K562 (cell line): ENCODE results near the gene SMCP.

Source experiments
- ELF1 ChIP-seq: fragments of 200-800 bp; sonication (Bioruptor generic); IDR thresholded peaks from 2 replicates; pipeline ENCODE4 v1.6.1; 2016; ENCODE audit warnings: missing genetic modification characterization, missing compliant biosample characterization
- ETV6 ChIP-seq, 3 experiments: fragments of 150-350 bp in 1 of 3; sonication (generic) in 1 of 3; formaldehyde crosslinking in 1 of 3; IDR thresholded peaks; 2 replicates each; pipeline versions ENCODE4 v1.6.1 to v1.8.0; 2014 to 2022; ENCODE audit warnings: borderline replicate concordance in 2 of 3, low read depth in 2 of 3, antibody characterized with exemption in 1 of 3, low read length in 1 of 3, mild to moderate bottlenecking in 1 of 3, missing genetic modification reagents in 1 of 3
- HES1 ChIP-seq: fragments of 450-650 bp; IDR thresholded peaks from 2 replicates; pipeline ENCODE4 v1.6.1; 2016; ENCODE audit warnings: low read depth, mild to moderate bottlenecking, moderate library complexity
- JUN ChIP-seq, 2 experiments: sonication (generic) in 1 of 2; formaldehyde crosslinking in 1 of 2; IDR thresholded peaks; 2 replicates each; pipeline versions ENCODE4 v1.6.1 to v1.8.0; 2012 to 2022; ENCODE audit warnings: borderline replicate concordance in 2 of 2, mild to moderate bottlenecking in 2 of 2, improper control_type of control experiment in 1 of 2, low read depth in 1 of 2, low read length in 1 of 2, missing genetic modification reagents in 1 of 2
- JUNB ChIP-seq: fragments of 450-650 bp; formaldehyde crosslinking; conservative IDR thresholded peaks from 2 replicates; pipeline ENCODE4 v1.4.0; 2020; ENCODE audit warnings: mild to moderate bottlenecking
- POLR2A ChIP-seq: fragments of 450-650 bp; conservative IDR thresholded peaks from 2 replicates; pipeline ENCODE4 v1.6.1; 2016
- TBP ChIP-seq: optimal IDR thresholded peaks from 2 replicates; pipeline ENCODE3; 2011; ENCODE audit warnings: low read depth, low read length, improper control_type of control experiment
- ZNF146 ChIP-seq: IDR thresholded peaks from one replicate; pipeline ENCODE4 v1.6.1; 2018; ENCODE audit warnings: missing compliant biosample characterization; ENCODE audit not compliant: unreplicated experiment
- ZNF3 ChIP-seq: fragments of 250-450 bp; sonication (Bioruptor Pico); IDR thresholded peaks from 2 replicates; pipeline ENCODE4 v1.5.0; 2021; ENCODE audit warnings: mild to moderate bottlenecking, moderate library complexity
- ZNF316 ChIP-seq: fragments of 450-650 bp; IDR thresholded peaks from 2 replicates; pipeline ENCODE4 v1.6.1; 2016
- TF ChIP-seq, protein P1 (sequence below): sonication (generic); formaldehyde crosslinking; IDR thresholded peaks from 2 replicates; pipeline ENCODE4 v1.8.0; 2022; ENCODE audit warnings: mild to moderate bottlenecking, missing genetic modification reagents
- TF ChIP-seq, protein P2 (sequence below): fragments of 250-450 bp; sonication (Bioruptor Pico); IDR thresholded peaks from 2 replicates; pipeline ENCODE4 v1.5.1; 2021; ENCODE audit warnings: mild to moderate bottlenecking
- TF ChIP-seq, protein P3 (sequence below): sonication (generic); formaldehyde crosslinking; IDR thresholded peaks from 2 replicates; pipeline ENCODE4 v1.9.0; 2022; ENCODE audit warnings: mild to moderate bottlenecking, missing genetic modification reagents

DNA sequence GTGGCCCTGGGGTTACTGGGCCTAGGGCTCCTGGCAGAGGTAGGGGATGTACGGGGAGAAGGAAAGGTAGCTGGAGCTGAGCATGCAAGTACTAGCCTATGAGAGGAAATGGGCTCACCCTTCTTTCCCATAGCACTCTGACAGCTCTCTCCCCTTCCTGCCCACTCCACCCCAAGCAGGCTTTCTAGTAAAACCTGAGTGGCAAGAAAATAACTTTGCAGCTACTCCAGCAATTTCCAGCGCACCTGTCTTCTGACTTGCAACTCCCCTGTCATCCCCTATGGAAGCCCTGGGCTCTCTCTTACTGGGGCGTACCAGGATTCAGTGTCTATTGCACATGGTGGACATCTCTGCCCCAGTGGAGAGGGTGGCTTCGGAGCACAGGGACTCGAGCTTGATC is 23.5 kb downstream of the SMCP start:
- TF ChIP-seq, protein P1, sequence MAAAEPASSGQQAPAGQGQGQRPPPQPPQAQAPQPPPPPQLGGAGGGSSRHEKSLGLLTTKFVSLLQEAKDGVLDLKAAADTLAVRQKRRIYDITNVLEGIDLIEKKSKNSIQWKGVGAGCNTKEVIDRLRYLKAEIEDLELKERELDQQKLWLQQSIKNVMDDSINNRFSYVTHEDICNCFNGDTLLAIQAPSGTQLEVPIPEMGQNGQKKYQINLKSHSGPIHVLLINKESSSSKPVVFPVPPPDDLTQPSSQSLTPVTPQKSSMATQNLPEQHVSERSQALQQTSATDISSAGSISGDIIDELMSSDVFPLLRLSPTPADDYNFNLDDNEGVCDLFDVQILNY (CRISPR knock-in tag) = no peak
- TF ChIP-seq ZNF316 (no peak), TBP (no peak), ZNF146 (CRISPR knock-in tag) (no peak), ELF1 (no peak), ETV6 (IDR thresholded peaks at IDR 0.05; ENCODE audit: borderline replicate concordance in 1 of 2, low read depth in 2 of 2, low read length in 1 of 2) (no peak), ETV6 (CRISPR knock-in tag; IDR thresholded peaks at IDR 0.05; ENCODE audit: borderline replicate concordance) (no peak), ZNF3 (CRISPR knock-in tag) (no peak), HES1 (no peak), JUN (IDR thresholded peaks at IDR 0.05; ENCODE audit: borderline replicate concordance, low read depth, low read length) (no peak), JUN (CRISPR knock-in tag; IDR thresholded peaks at IDR 0.05; ENCODE audit: borderline replicate concordance) (no peak), JUNB (CRISPR knock-in tag) (no peak), POLR2A (no peak)
- TF ChIP-seq, protein P2, sequence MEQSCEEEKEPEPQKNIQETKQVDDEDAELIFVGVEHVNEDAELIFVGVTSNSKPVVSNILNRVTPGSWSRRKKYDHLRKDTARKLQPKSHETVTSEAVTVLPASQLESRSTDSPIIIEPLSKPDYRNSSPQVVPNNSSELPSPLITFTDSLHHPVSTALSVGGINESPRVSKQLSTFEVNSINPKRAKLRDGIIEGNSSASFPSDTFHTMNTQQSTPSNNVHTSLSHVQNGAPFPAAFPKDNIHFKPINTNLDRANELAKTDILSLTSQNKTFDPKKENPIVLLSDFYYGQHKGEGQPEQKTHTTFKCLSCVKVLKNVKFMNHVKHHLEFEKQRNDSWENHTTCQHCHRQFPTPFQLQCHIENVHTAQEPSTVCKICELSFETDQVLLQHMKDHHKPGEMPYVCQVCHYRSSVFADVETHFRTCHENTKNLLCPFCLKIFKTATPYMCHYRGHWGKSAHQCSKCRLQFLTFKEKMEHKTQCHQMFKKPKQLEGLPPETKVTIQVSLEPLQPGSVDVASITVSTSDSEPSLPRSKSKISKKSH (CRISPR knock-in tag) = no peak
- TF ChIP-seq, protein P3, sequence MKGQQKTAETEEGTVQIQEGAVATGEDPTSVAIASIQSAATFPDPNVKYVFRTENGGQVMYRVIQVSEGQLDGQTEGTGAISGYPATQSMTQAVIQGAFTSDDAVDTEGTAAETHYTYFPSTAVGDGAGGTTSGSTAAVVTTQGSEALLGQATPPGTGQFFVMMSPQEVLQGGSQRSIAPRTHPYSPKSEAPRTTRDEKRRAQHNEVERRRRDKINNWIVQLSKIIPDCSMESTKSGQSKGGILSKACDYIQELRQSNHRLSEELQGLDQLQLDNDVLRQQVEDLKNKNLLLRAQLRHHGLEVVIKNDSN (CRISPR knock-in tag) = no peak
